D341Med (cell line): Measurements from ENCODE around the gene YY1.
A peak's percentile ranks its signal among the peaks of the same experiment; 100 is the strongest.
"Not testable (repeated sequence)": the region's sequence is repeated elsewhere in the genome, so short reads cannot be mapped to it uniquely, and the experiment has no call there.

ENCODE experiments used
- DNase-seq: peaks from one replicate; pipeline ENCODE4 v3.0.0; 2012; ENCODE audit warnings: low spot score

Gene YY1

GRCh38 chr14:100243020-100243419 is 4.1 kb downstream of the YY1 start:
- DNase-seq, result no peak

- DNase-seq, result peak; percentile 67
Observed at GRCh38 chr14:100246809-100247428, 8.0 kb downstream of the YY1 start.

GRCh38 chr14:100250732-100251465 is 12.0 kb downstream of the YY1 start:
- DNase-seq, result no peak

GRCh38 chr14:100252684-100253083 is 13.7 kb downstream of the YY1 start:
- no peak for DNase-seq

- DNase-seq, result no peak
Observed at GRCh38 chr14:100256339-100256895, 17.5 kb downstream of the YY1 start.

GRCh38 chr14:100261621-100262020 is 22.7 kb downstream of the YY1 start:
- no peak for DNase-seq

- no peak for DNase-seq
Observed at GRCh38 chr14:100262545-100262944, 23.6 kb downstream of the YY1 start.

GRCh38 chr14:100263141-100263540 is 24.2 kb downstream of the YY1 start:
- DNase-seq, result no peak

GRCh38 chr14:100267990-100268389 is 29.0 kb downstream of the YY1 start:
- no peak for DNase-seq

GRCh38 chr14:100268591-100269207 is 29.8 kb downstream of the YY1 start:
- no peak for DNase-seq

- peak; percentile 44 for DNase-seq
Observed at GRCh38 chr14:100271247-100271939, 32.4 kb downstream of the YY1 start.

GRCh38 chr14:100274250-100274649 is 35.3 kb downstream of the YY1 start:
- DNase-seq, result no peak

GRCh38 chr14:100275214-100275613 is 36.3 kb downstream of the YY1 start:
- DNase-seq, result no peak

- peak; percentile 28 for DNase-seq
Observed at GRCh38 chr14:100278702-100279101, 39.8 kb downstream of the YY1 start.

GRCh38 chr14:100279133-100279532 is 40.2 kb downstream of the YY1 start:
- DNase-seq, result no peak

- DNase-seq, result no peak
Observed at GRCh38 chr14:100279563-100279962, 40.6 kb downstream of the YY1 start.

- DNase-seq, result no peak
Observed at GRCh38 chr14:100281286-100282082, 42.5 kb downstream of the YY1 start.

GRCh38 chr14:100282083-100282350 is 43.1 kb downstream of the YY1 start:
- no peak for DNase-seq

GRCh38 chr14:100282766-100283419 is 43.9 kb downstream of the YY1 start:
- DNase-seq, result no peak

GRCh38 chr14:100283436-100283835 is 44.5 kb downstream of the YY1 start:
- DNase-seq, result not testable (repeated sequence)
